NCI-H524 treated with DMSO at 0.1 percent for 48 hours (cell line): Measurements from ENCODE around the gene ARL3.
A peak's percentile ranks its signal among the peaks of the same experiment; 100 is the strongest.

Experiments used
- DNase-seq: peaks from one replicate; lab custom pipeline; 2025; lab: John Stamatoyannopoulos, UW

ARL3 gene

GRCh38 chr10:102651455-102652169, 62.6 kb downstream of the ARL3 start:
- DNase-seq, result no peak

GRCh38 chr10:102650655-102651454, 63.3 kb downstream of the ARL3 start:
- DNase-seq, result no peak

GRCh38 chr10:102649797-102650654, 64.2 kb downstream of the ARL3 start:
- DNase-seq, result no peak

- DNase-seq, result no peak
Measured at GRCh38 chr10:102648889-102649796, 65.1 kb downstream of the ARL3 start.

GRCh38 chr10:102648269-102648888, 65.8 kb downstream of the ARL3 start:
- DNase-seq, result no peak

- no peak for DNase-seq
Measured at GRCh38 chr10:102647443-102648268, 66.5 kb downstream of the ARL3 start.

GRCh38 chr10:102646610-102647442, 67.4 kb downstream of the ARL3 start:
- no peak for DNase-seq

- no peak for DNase-seq
Measured at GRCh38 chr10:102645741-102646609, 68.2 kb downstream of the ARL3 start.

GRCh38 chr10:102645388-102645740, 68.8 kb downstream of the ARL3 start:
- no peak for DNase-seq

- no peak for DNase-seq
Measured at GRCh38 chr10:102644646-102645387, 69.4 kb downstream of the ARL3 start.

GRCh38 chr10:102644066-102644645, 70.0 kb downstream of the ARL3 start, which contains the start of gene TRIM8:
TSS of gene TRIM8 (plus strand) at chr10:102644479. CDS start at chr10:102644618, 139 bp downstream.
- no peak for DNase-seq

- DNase-seq, result no peak
Measured at GRCh38 chr10:102643336-102644065, 70.7 kb downstream of the ARL3 start.

- DNase-seq, result no peak
Measured at GRCh38 chr10:102642736-102643335, 71.4 kb downstream of the ARL3 start.

GRCh38 chr10:102641880-102642735, 72.1 kb downstream of the ARL3 start:
- peak; percentile 56 for DNase-seq

GRCh38 chr10:102641402-102641801, 72.8 kb downstream of the ARL3 start:
- DNase-seq, result no peak
